H9 (cell line): ENCODE data around the gene TAPBPL. TPM values are rescaled to one million over a fixed set of nuclear protein-coding genes. Genes with fewer than 3 reads are reported as not detected.

Source experiments
- DNase-seq: peaks from one replicate; pipeline ENCODE4 v3.0.0-alpha.2; 2017
- H2AFZ ChIP-seq: one replicate; pipeline ENCODE4 v1.6.1; 2013; ENCODE audit warnings: mild to moderate bottlenecking, low read length, control low read depth, moderate library complexity
- H2AK5ac ChIP-seq: 2 replicates; pipeline ENCODE4 v1.6.1; 2013; ENCODE audit warnings: low read length, control low read depth, mixed read lengths; ENCODE audit not compliant: insufficient read length
- H2BK120ac ChIP-seq: one replicate; pipeline ENCODE4 v1.6.1; 2013; ENCODE audit warnings: low read depth, mild to moderate bottlenecking, low read length, control low read depth, inconsistent platforms; ENCODE audit not compliant: poor library complexity, severe bottlenecking
- H2BK12ac ChIP-seq: 2 replicates; pipeline ENCODE4 v1.6.1; 2013; ENCODE audit warnings: low read length, control low read depth, mixed read lengths, low read depth; ENCODE audit not compliant: insufficient read length
- H2BK15ac ChIP-seq: 2 replicates; pipeline ENCODE4 v1.6.1; 2013; ENCODE audit warnings: low read depth, low read length, control low read depth
- H2BK20ac ChIP-seq: one replicate; pipeline ENCODE4 v1.6.1; 2013; ENCODE audit warnings: low read depth, mild to moderate bottlenecking, low read length, control low read depth, inconsistent platforms; ENCODE audit not compliant: poor library complexity, severe bottlenecking
- H2BK5ac ChIP-seq: 2 replicates; pipeline ENCODE4 v1.6.1; 2013; ENCODE audit warnings: low read length, control low read depth, mixed read lengths; ENCODE audit not compliant: insufficient read length
- H3K14ac ChIP-seq: 2 replicates; pipeline ENCODE4 v1.6.1; 2013; ENCODE audit warnings: low read length, control low read depth; ENCODE audit not compliant: insufficient read depth
- H3K18ac ChIP-seq: 2 replicates; pipeline ENCODE4 v1.6.1; 2013; ENCODE audit warnings: low read depth, mild to moderate bottlenecking, mixed read lengths, low read length, control low read depth; ENCODE audit not compliant: insufficient read length
- H3K23ac ChIP-seq: 2 replicates; pipeline ENCODE4 v1.6.1; 2013; ENCODE audit warnings: low read length, control low read depth, mixed read lengths, low read depth; ENCODE audit not compliant: insufficient read length
- H3K23me2 ChIP-seq: 2 replicates; pipeline ENCODE4 v1.6.1; 2013; ENCODE audit warnings: low read depth, mild to moderate bottlenecking, mixed read lengths, low read length, control low read depth; ENCODE audit not compliant: insufficient read length, poor library complexity, severe bottlenecking
- H3K27ac ChIP-seq: 2 replicates; pipeline ENCODE4 v1.5.1; 2013; ENCODE audit warnings: low read length, control low read depth, mixed read lengths, low read depth; ENCODE audit not compliant: insufficient read length
- H3K27me3 ChIP-seq: 2 replicates; pipeline ENCODE4 v1.6.1; 2013; ENCODE audit warnings: low read length, control low read depth, inconsistent platforms; ENCODE audit not compliant: insufficient read depth
- H3K4ac ChIP-seq: 2 replicates; pipeline ENCODE4 v1.6.1; 2013; ENCODE audit warnings: low read depth, mild to moderate bottlenecking, control low read depth, inconsistent platforms, low read length, moderate library complexity
- H3K4me1 ChIP-seq: 2 replicates; pipeline ENCODE4 v1.6.1; 2013; ENCODE audit warnings: low read length, control low read depth, inconsistent platforms; ENCODE audit not compliant: insufficient read depth
- H3K4me2 ChIP-seq: 2 replicates; pipeline ENCODE4 v1.6.1; 2013; ENCODE audit warnings: low read length, control low read depth, mixed read lengths; ENCODE audit not compliant: insufficient read length, insufficient read depth
- H3K56ac ChIP-seq: 2 replicates; pipeline ENCODE4 v1.6.1; 2013; ENCODE audit warnings: low read depth, mild to moderate bottlenecking, mixed read lengths, low read length, control low read depth; ENCODE audit not compliant: insufficient read length
- H3K79me1 ChIP-seq: 2 replicates; pipeline ENCODE4 v1.6.1; 2013; ENCODE audit warnings: low read depth, mild to moderate bottlenecking, moderate library complexity, low read length, control low read depth, inconsistent platforms; ENCODE audit not compliant: insufficient read depth, poor library complexity, severe bottlenecking
- H3K79me2 ChIP-seq: 2 replicates; pipeline ENCODE4 v1.6.1; 2013; ENCODE audit warnings: low read length, control low read depth, inconsistent platforms; ENCODE audit not compliant: insufficient read depth
- H3K9ac ChIP-seq: 2 replicates; pipeline ENCODE4 v1.6.1; 2013; ENCODE audit warnings: low read length, control low read depth, mixed read lengths; ENCODE audit not compliant: insufficient read length; ENCODE audit errors: extremely low read depth
- H3K9me3 ChIP-seq: one replicate; pipeline ENCODE4 v1.6.1; 2013; ENCODE audit warnings: low read depth, low read length, inconsistent platforms; ENCODE audit not compliant: control insufficient read depth
- H3T11ph ChIP-seq: one replicate; pipeline ENCODE4 v1.6.1; 2013; ENCODE audit warnings: mild to moderate bottlenecking, low read length, control low read depth, inconsistent platforms
- H4K20me1 ChIP-seq: one replicate; pipeline ENCODE4 v1.6.1; 2013; ENCODE audit not compliant: control insufficient read depth, insufficient read length, insufficient read depth
- H4K5ac ChIP-seq: 2 replicates; pipeline ENCODE4 v1.6.1; 2013; ENCODE audit warnings: low read depth, mild to moderate bottlenecking, mixed read lengths, low read length, control low read depth; ENCODE audit not compliant: insufficient read length
- H4K8ac ChIP-seq: replicated peaks from 2 replicates; pipeline ENCODE4 v1.6.1; 2013; ENCODE audit warnings: low read length, control low read depth, mixed read lengths, low read depth; ENCODE audit not compliant: insufficient read length
- H4K91ac ChIP-seq: 2 replicates; pipeline ENCODE4 v1.6.1; 2013; ENCODE audit warnings: low read depth, mild to moderate bottlenecking, moderate library complexity, mixed read lengths, low read length, control low read depth; ENCODE audit not compliant: insufficient read length
- H3K27ac Mint-ChIP-seq, 3 experiments: 2 replicates in 2 of 3; 3 replicates in 1 of 3; pipeline ENCODE4 v1.8.0; 2020 to 2021; ENCODE audit warnings: mixed read lengths in 3 of 3, mild to moderate bottlenecking in 1 of 3, moderate library complexity in 1 of 3
- H3K27me3 Mint-ChIP-seq: 2 replicates; pipeline ENCODE4 v1.8.0; 2021; ENCODE audit warnings: low read depth, mild to moderate bottlenecking, moderate library complexity, mixed read lengths
- H3K36me3 Mint-ChIP-seq, 3 experiments: 2 replicates in 2 of 3; 3 replicates in 1 of 3; pipeline ENCODE4 v1.8.0; 2020 to 2021; ENCODE audit warnings: low read depth in 3 of 3, mixed read lengths in 3 of 3; ENCODE audit not compliant: insufficient read depth in 1 of 3
- H3K4me1 Mint-ChIP-seq, 2 experiments: 2 replicates each; pipeline ENCODE4 v1.8.0; 2020; ENCODE audit warnings: mixed read lengths in 2 of 2
- H3K4me3 Mint-ChIP-seq, 2 experiments: 2 replicates in 1 of 2; 3 replicates in 1 of 2; pipeline ENCODE4 v1.8.0; 2020 to 2021; ENCODE audit warnings: mild to moderate bottlenecking in 2 of 2, mixed read lengths in 2 of 2, moderate library complexity in 1 of 2
- H3K9me3 Mint-ChIP-seq, 2 experiments: 2 replicates in 1 of 2; 3 replicates in 1 of 2; pipeline ENCODE4 v1.8.0; 2020; ENCODE audit warnings: mild to moderate bottlenecking in 2 of 2, mixed read lengths in 2 of 2, moderate library complexity in 1 of 2
- CTCF ChIP-seq: fragments of 200-600 bp; sonication (generic); conservative IDR thresholded peaks from 3 replicates; pipeline ENCODE4 v1.8.0; 2021; ENCODE audit warnings: antibody characterized with exemption, mild to moderate bottlenecking
- WGBS: extraction: QIAGEN DNeasy Blood & Tissue Kit; methylation state at CpG from one replicate; pipeline ENCODE4 v1.1.7; 2013; ENCODE audit warnings: missing lambda C conversion rate, low lambda C conversion rate, mixed read lengths; ENCODE audit not compliant: insufficient read length; ENCODE audit errors: extremely low coverage; 5-methylcytosine and 5-hydroxymethylcytosine counted together
- total RNA-seq: library from RNA; stranded (reverse); gene quantifications from 2 replicates; pipeline ENCODE4 v1.2.1, GENCODE V29; 2021

Gene TAPBPL
- total RNA-seq, 1 experiment from 2014 or later, result 1.4 TPM

GRCh38 chr12:6478416-6478815 is 26.6 kb downstream of the TAPBPL start:
- Mint-ChIP-seq H3K4me3 (no peak overlapping the region), H3K9me3 (peaks cover 14 to 16% of the 10 kb centered on the region in 2 experiments), H3K27me3 (peaks cover 19% of the 10 kb centered on the region), H3K27ac (no peak overlapping the region), H3K4me1 (peaks cover 0 to 3% of the 10 kb centered on the region in 2 experiments; a peak in 1 of 4 replicates), H3K36me3 (peaks cover 4 to 6% (median 5%) of the 10 kb centered on the region in 3 experiments; a peak in 4 of 7 replicates)
- H4K91ac ChIP-seq, result no peak overlapping the region
- no peak overlapping the region for H4K8ac ChIP-seq
- H3K9ac ChIP-seq, result no peak overlapping the region
- H2BK20ac ChIP-seq, result no peak overlapping the region
- no peaks in the 10 kb centered on the region for H3K79me2 ChIP-seq
- no peaks in the 10 kb centered on the region for H3K79me1 ChIP-seq
- no peak for TF ChIP-seq CTCF
- H3K4me2 ChIP-seq, result no peak overlapping the region
- no peak overlapping the region for H4K5ac ChIP-seq
- no peak overlapping the region for H2AK5ac ChIP-seq
- no peaks in the 10 kb centered on the region for H4K20me1 ChIP-seq
- no peak overlapping the region for H2BK12ac ChIP-seq
- no peak overlapping the region for H3K27ac ChIP-seq
- H2AFZ ChIP-seq, result no peak overlapping the region
- H3K4me1 ChIP-seq, result no peaks in the 10 kb centered on the region
- H3K23ac ChIP-seq, result no peak overlapping the region
- no CpG with 5 or more reads among the region's 20 CpGs for WGBS
- no peak overlapping the region for H3T11ph ChIP-seq
- no peaks in the 10 kb centered on the region for H3K9me3 ChIP-seq
- H3K4ac ChIP-seq, result no peak overlapping the region
- H2BK15ac ChIP-seq, result no peak overlapping the region; the same call in 1 of the 2 replicates
- H2BK5ac ChIP-seq, result no peak overlapping the region
- no peaks in the 10 kb centered on the region for H3K27me3 ChIP-seq
- no peak overlapping the region for H3K14ac ChIP-seq
- H3K18ac ChIP-seq, result no peak overlapping the region
- H3K56ac ChIP-seq, result no peak overlapping the region
- H3K23me2 ChIP-seq, result peaks cover 2% of the 10 kb centered on the region
- no peak for DNase-seq
- no peak overlapping the region for H2BK120ac ChIP-seq
